D721Med (cell line): Measurements from ENCODE around the gene ENOX1.

Source experiments
- DNase-seq: peaks from one replicate; pipeline ENCODE4 v3.0.0; 2011; ENCODE audit warnings: low spot score; ENCODE audit not compliant: insufficient read length
- FAIRE-seq: peaks from 2 replicates; lab custom pipeline; 2011; peaks lifted over from hg19 to GRCh38; lab: Jason Lieb, UNC
- TF ChIP-seq, protein P1 (sequence below): IDR thresholded peaks from 2 replicates; pipeline ENCODE4 v1.5.1; 2012; ENCODE audit warnings: mild to moderate bottlenecking, control low read depth; ENCODE audit not compliant: insufficient read depth; ENCODE audit errors: missing control alignments

ENOX1 gene

DNA sequence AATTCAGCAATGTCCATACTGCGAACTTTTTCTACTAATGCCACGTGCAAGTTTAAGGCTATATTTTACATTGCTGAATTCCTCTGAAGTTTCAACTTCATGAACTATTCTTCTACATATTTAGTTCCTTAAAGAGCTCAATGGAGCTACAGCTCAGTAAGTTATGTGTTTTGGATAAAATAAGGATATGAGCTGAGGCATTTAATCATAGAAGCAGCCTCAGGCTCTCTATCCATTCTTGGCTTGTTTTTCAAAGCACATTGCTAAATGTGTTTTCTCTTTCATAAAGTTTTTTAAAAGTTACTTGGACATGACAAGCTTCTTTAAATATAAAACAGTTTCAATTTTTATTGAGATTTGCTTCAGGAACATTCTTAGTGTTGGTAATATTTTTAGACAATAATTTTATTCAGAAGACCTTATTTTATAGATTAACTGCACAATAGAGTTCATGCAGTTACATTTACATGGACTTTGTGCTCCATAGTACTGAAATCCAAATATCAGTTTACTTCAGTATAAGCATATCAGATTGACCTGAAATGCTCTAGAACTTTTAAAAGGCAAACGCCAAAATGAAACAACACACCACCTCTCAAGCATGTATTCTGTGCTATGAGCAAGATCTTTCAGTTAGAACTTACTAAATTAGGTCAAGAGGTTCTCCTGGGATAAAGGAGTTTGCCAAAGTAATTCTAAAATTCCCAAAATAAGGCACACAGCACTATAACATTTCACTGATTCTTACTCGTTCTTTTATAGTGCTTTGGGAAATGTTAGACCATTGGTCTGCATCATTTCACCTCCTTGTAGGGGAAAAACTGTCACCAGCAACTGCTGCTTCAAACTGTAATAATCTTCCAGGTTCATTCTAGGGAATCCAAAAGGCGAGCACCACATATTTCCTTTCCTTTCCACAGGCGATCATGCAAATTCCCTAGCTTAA is 275.5 kb downstream of the ENOX1 start:
- FAIRE-seq: no peak
- no peak for DNase-seq

DNA sequence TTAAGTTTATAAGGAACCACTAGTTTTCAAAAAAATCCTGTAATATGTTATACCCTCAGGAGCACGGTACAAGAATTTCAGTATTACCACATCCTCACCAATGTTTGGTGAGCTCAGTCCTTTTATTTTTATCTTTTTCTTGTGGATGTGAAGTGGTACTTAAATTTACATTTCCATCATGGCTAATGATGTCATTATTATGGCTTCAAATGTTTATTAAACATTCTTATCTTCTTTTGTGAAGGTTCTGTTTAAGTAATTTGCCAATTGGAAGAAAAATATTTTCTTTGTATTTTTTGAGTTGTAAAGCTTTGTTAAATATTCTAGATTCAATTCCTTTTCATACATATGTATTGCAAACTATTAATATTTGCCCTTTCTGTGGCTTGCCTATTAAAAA is 291.0 kb downstream of the ENOX1 start:
- TF ChIP-seq, protein P1, sequence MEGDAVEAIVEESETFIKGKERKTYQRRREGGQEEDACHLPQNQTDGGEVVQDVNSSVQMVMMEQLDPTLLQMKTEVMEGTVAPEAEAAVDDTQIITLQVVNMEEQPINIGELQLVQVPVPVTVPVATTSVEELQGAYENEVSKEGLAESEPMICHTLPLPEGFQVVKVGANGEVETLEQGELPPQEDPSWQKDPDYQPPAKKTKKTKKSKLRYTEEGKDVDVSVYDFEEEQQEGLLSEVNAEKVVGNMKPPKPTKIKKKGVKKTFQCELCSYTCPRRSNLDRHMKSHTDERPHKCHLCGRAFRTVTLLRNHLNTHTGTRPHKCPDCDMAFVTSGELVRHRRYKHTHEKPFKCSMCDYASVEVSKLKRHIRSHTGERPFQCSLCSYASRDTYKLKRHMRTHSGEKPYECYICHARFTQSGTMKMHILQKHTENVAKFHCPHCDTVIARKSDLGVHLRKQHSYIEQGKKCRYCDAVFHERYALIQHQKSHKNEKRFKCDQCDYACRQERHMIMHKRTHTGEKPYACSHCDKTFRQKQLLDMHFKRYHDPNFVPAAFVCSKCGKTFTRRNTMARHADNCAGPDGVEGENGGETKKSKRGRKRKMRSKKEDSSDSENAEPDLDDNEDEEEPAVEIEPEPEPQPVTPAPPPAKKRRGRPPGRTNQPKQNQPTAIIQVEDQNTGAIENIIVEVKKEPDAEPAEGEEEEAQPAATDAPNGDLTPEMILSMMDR: no peak
- FAIRE-seq (no peak), DNase-seq (no peak)

More for the DNA sequence above, 275.5 kb downstream of the ENOX1 start:
- TF ChIP-seq, protein P1: no peak

DNA sequence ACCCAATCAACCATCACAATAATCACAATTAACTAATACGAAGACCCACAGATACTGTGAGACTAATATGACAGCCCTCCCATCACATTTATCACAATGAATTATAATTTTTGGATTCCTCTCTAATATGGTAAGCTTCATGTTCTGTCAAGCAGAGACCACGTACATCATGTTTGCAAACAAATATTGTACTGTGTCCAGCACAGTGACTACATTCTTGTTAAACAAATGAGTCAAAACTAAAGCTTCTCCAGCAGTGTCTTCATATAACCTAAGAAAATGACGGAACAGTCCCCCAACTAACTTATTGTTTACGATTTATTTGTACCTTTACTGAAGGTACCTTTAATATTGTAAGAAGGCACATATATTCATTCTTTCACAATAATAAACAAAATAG is 292.6 kb downstream of the ENOX1 start:
- DNase-seq: no peak
- TF ChIP-seq, protein P1: no peak
- FAIRE-seq: no peak

DNA sequence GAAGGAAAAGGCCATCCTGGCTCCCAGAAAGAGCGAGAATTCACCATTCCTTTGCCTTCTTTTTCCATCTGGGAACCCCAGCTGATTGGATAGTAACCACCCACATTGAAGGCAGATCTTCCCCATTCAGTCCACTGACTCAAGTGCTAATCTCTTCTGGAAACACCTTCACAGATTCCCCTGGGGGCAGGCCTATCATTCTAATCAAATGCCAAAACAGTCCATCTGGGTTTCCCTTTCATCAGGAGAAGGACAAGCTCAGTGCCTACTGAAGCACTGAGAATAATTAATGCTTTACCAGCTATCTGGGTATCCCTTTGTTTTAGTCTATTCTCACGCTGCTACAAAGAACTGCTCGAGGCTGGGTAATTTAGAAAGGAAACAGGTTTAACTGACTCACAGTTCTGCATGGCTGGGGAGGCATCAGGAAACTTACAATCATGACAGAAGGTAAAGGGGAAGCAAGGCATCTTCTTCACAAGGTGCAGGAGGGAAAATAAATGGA is 293.2 kb downstream of the ENOX1 start:
- DNase-seq (no peak), FAIRE-seq (no peak)
- TF ChIP-seq, protein P1: no peak

DNA sequence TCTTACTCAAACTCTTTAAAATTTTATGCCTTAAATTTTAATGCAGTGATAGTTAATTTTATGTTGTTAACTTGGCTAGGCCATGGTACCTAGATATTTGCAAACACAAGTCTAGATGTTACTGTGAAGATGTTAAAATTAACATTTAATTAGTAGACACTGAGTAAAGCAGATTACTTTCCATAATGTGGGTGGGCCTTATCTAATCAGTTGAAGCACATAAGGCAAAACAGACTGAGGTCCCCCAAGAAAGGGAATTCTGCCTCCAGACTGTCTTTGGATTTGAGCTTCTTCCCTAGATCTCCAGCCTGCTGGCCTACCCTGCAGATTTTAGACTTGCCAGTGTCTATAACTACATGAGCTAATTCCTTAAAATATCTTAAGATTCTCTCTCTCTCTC is 294.0 kb downstream of the ENOX1 start:
- TF ChIP-seq, protein P1: no peak
- DNase-seq: no peak
- no peak for FAIRE-seq

DNA sequence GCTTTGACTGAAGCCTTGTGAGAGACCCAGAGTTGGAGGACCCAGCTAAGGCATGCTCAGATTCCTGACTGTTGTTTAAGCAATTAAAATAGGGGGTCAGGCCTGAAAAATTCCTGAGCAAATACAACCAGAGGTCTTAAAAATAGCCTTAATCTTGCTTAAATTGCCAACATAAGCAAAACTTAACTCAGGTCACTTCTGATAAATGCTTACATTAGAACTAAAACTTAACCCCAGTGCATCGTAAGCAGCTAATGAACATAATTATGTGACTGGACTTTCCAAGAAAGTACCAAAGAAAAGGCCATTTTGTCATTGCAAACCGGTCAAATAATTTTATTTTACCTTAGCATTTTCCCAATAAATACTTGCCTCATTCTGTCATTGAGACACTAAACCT is 294.5 kb downstream of the ENOX1 start:
- no peak for FAIRE-seq
- TF ChIP-seq, protein P1: no peak
- no peak for DNase-seq

DNA sequence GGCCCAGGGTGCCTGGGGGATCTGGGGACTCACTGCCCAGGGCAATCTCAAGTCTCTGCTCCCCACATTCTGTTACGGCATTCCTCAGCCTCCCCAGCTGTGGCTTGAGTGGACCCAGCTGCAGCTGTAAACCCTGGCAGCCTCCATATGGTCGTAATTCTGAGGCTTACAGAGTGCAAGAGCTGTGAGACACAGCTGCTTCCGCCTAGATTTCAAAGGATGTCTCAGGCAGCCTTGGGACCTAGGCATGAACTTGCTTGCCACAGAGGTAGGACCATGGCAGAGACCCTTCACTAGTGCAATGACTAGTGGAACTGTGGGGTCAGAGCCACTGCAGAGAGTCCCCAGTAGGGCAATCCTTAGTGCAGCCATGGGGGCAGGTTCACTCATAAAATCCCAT is 297.5 kb downstream of the ENOX1 start:
- DNase-seq: no peak
- no peak for FAIRE-seq
- TF ChIP-seq, protein P1: no peak
